Measurements from ENCODE around the gene MCM5.

GRCh38 chr22:35419756-35420155 is 19.8 kb downstream of the MCM5 start:
- TF ChIP-seq GATA2 (IDR thresholded peaks at IDR 0.05; ENCODE audit: low read depth, low read length) (no peak), GATA3 (IDR thresholded peaks at IDR 0.05; ENCODE audit: low read depth, low read length) (no peak)

All from SH-SY5Y (cell line).